ENCODE data around the gene RAC3.

DNA sequence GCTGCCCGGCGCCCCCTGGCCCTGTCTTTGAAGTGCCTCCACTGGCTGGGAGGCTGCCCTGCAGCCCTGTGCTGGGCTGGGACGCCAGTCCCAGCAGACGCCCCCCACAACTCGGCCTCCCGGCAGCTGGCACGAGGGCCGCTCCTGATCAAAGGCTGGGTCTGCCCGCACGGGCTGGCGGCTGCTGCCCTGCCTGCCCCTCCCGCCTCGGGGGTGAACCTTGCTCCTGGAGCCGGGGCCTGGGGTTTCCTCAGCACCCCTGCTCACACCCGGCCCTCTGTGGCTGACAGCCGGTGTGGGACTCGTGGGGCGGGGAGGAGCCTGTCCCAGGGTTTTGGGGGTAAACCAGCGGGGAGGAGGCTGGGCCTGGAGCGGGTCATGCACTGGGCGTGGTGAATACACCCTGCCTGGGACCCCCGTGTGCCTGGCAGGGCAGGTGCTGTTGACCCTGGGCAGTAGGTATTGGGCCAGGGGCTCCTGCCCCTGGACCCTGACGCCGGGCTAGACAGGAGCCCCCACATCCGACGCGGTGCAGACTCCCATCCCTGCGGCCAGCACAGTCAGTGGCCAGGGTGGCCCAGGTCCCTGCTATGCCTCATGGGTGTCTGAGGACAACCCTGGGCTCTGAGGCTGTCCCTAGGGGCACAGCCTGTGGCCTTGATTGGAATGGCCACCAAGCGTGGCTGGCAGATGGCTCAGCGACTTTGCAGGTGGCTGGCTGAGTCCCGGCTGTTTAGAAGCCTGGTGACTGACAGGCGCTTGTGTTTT, 30.5 kb upstream of the RAC3 start:
- TF ChIP-seq, protein P1, sequence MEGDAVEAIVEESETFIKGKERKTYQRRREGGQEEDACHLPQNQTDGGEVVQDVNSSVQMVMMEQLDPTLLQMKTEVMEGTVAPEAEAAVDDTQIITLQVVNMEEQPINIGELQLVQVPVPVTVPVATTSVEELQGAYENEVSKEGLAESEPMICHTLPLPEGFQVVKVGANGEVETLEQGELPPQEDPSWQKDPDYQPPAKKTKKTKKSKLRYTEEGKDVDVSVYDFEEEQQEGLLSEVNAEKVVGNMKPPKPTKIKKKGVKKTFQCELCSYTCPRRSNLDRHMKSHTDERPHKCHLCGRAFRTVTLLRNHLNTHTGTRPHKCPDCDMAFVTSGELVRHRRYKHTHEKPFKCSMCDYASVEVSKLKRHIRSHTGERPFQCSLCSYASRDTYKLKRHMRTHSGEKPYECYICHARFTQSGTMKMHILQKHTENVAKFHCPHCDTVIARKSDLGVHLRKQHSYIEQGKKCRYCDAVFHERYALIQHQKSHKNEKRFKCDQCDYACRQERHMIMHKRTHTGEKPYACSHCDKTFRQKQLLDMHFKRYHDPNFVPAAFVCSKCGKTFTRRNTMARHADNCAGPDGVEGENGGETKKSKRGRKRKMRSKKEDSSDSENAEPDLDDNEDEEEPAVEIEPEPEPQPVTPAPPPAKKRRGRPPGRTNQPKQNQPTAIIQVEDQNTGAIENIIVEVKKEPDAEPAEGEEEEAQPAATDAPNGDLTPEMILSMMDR (IDR thresholded peaks at IDR 0.05; ENCODE audit: poor library complexity) = no peak
- no peak for TF ChIP-seq EZH2 (IDR thresholded peaks at IDR 0.05; ENCODE audit: borderline replicate concordance)
